Measurements from ENCODE around the gene CDA.

DNA sequence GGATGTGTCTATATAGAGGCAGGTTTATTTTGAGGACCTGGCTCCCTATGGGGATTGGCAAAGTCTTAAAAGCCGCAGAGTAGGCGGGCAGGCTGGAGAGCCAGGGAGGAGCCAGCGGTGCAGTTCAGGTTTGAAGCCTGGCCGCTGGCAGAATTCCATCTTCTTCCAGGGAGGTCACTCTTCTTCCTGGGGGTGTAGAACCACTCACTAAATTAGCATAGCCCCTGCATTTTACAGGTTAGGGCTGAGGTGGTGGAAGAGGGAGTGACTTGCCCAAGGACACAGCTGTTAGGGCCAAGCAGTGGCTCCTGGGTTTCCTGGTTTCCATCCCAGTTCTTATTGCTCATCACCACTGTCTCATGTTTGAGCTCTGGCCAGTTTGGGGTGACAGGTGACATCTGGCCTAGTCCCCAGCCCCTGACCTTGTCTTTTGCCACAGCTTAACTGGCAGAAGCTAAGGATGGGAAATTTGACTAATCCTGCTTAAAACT lies 45.7 kb downstream of the CDA start:
- no peak for TF ChIP-seq FOXM1 (IDR thresholded peaks at IDR 0.05; ENCODE audit: low read depth)
- no peak for TF ChIP-seq RAD21 (IDR thresholded peaks at IDR 0.05; ENCODE audit: low read length)
